Medulla oblongata (tissue), 1 donor: ENCODE data around the gene GIGYF2.

Source experiments
- DNase-seq: peaks from one replicate; pipeline ENCODE4 v3.0.0-alpha.2; 2015; ENCODE audit errors: extremely low spot score

The GIGYF2 gene

DNA sequence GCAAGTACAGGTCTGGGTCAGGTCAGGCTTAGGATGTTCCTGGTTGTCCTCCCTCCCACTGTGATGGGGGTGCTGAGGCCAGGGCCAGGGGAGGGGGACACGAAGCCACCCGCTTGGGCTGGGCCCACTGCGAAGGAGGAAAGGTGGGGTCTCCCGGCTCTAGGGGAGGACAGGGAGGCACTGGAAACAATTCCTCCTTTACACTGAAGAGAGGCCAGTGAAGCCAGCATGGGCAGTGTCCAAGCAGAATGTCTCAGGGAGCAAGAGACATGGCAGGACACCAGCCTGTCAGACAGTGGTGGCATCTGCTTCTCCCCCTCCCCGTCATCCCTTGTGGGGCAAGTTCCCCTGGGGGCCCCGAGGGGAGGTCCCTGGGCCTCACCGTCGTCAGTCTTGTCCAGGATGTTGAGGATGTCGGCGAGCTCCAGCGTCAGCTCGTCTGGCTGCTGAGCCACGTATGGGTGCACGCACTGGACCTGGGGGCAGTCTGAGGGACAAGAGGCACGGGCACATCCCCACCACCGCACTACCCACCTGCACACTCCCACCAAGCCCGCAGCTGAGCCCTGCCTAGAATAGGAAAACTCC lies 183.7 kb downstream of the GIGYF2 start:
- no peak for DNase-seq

GRCh38 chr2:232882085-232882484 lies 185.0 kb downstream of the GIGYF2 start:
- no peak for DNase-seq

GRCh38 chr2:232882505-232883115 lies 185.5 kb downstream of the GIGYF2 start:
- no peak for DNase-seq

GRCh38 chr2:232883116-232883721 lies 186.1 kb downstream of the GIGYF2 start:
- DNase-seq = no peak

DNA sequence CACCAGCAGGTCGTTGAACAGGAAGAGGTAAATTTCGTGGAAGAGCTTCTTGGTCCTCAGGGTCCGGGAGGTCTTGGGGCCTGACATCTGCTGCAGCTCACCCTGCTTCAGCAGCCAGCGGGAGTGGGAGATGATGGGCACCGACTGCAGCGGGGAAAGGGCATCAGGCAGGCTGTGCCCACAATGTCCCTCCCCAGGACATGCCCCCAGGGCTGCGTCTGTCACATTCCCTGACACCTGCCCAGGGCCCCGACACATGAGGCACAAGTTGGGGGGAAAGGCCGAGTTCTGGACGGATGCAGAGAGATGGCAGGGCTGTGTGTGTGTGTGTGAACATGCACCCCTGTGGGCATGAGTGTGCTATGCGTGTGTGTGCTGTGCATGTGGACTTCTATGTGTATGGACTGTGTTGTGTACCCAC lies 186.9 kb downstream of the GIGYF2 start:
- DNase-seq = no peak

- no peak for DNase-seq
Measured at GRCh38 chr2:232884549-232885263, 187.6 kb downstream of the GIGYF2 start.

DNA sequence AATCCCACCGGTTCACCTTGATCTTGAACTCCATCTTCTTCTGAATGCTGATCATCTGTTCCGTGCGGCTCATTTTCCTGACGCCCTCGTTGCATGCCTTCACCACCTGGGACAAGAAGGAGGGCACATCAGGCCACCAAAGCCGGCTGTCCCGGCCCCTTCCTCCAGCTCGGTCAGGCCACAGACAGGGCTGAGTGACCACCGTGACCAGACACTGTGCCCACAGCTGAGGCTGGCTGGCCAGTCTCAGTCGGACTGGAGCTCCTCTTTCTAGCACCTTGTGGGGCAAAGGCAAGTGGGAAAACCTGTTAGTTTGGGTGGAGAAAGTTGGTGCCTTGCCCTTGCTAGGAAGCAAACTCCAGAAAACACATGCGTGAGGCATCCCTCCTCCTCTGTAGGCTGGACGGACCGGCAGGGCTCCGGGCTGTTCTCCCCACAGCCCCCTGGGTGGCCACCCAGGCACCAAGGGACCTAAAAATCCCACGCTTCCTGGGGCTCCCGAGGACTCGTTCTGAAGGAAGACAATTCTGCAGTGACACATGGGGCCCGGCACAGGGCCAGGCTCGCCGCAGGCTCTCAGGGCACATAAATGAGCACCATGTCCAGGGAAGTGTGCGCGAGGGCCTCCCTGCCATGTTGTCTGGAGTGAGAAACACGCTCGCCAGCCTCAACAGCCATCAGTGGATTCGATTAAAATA lies 188.3 kb downstream of the GIGYF2 start:
- no peak for DNase-seq

DNA sequence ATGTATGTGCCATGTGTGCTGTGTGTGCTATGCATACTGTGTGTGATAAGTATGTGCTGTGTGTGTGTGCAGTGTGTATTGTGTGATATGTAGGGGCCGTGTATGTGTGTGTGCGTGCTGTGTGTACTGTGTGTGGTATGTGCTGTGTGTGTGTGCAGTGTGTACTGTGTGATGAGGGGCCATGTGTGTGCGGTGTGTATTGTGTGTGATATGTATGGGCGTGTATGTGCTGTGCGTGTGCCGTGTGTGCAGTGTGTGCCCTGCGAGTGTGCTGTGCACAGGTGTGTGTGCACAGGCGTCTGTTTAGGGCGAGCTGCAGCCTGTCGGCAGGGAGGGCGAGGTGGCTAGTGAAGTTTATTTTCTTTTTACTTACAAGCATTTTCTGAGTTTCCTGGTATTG lies 189.0 kb downstream of the GIGYF2 start:
- no peak for DNase-seq

DNA sequence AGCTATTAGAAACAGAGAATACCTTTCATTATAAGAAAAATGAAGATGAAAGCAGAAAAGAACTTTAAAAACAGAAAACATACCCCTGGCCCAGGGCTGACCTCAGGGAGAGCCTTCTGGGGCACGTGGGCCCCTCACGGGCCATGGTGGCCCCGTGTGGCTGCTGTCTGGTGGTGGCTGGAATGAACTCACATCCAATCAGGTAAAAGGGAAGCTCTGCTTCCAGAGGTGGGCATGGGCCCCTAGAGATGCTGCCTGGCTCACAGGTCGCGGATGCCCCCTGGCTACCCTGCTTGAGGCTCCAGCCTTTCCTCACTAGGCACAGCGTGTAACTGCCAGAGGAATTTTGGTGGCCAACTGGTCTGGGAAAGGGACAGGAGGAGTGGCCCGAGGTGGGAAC lies 189.5 kb downstream of the GIGYF2 start:
- no peak for DNase-seq

DNA sequence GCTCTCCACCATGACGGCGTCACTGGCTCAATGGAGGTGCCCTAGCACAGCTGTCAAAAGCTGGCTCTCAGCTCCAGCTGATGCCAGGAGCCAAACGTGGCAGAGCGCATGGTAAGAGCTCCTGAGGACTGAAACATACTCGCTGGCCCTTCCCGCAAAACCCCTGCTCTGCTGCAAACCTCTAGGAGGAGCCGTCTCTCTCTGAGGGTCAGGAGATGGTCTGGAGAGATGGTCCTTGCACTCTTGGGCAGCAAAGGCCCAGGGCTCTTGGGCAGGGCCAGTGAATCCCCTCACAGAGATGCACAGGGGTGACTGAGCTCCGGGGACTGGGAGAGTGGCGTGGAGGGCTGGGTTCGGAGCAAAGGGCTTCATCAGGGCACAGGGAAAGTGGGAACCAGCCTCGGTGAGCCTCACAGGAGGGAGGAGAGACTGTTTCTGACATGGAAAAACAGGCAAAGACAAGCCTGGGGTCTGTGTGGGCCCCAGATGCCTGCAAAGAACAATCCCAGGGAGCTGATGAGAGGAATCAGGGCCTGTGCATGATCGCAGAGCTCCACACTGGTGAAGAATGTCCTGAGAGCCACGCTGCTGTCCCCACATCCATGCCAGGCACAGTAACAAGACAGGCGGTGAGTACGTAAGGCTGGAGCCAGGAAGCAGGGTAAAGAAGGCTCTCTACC lies 190.2 kb downstream of the GIGYF2 start:
- DNase-seq = no peak

DNA sequence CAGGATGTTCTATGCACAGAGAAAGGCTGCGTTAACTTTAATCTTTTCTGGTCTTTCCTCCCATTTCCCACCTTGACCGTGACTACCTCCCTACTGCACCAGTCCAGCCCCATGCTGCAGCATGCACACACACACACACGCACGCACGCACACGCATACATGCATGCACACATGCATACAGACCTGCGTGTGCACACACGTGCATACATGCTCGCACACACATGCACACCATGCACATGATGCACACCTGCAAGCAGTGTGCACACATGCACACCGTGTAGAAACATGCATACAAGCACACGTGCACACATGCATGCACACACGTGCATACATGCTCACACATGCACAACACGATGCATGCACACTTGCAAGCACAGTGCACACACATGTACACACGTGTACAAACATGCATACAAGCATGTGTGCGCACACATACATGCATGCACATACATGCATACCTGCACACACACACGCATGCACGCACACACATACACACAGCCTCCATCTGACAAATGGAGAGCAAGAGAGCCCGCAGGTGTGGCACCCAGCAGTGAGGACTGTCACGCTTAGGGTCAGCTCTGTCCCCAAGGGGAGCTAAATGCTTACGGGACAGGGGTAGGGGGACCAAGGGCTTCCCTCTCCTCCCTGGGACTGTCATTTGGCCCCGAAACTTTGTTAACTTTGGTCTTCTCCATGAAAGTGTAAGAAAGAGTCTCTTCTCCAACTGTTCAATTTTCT lies 191.1 kb downstream of the GIGYF2 start:
- DNase-seq = no peak

DNA sequence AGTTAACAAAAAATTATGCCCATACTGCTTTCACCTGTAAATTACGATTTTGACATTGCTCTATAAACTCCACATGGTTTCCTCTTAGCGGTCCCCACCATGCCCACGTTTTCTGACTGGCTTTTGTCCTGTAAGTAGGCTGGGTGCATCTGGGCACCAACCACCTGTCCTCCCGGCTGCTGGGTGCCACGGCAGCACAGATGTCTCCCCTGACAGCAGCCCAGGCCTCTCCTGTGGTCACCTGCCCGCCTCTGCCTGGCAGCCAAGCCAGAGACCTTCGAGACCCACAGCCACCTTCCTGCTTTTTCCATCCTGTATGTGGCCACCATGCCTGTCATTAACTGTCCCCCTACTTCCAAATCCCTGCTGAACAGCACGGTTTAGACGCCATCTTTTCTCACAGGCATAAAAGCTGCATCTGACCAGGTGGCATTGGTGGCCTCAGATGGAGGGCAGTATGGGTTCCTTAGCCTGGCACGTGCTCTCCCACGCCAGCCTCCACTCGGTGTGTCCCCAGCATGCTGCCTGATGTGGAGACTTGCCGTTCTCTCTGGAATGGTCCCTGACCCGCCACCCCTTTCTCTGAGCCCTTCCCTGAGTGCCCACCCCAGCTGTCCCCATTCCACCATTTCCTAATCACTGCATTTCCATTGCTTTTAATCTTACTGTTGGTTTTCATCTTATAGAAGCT lies 191.9 kb downstream of the GIGYF2 start:
- DNase-seq = no peak

GRCh38 chr2:232889876-232890401 lies 192.8 kb downstream of the GIGYF2 start:
- DNase-seq = no peak

DNA sequence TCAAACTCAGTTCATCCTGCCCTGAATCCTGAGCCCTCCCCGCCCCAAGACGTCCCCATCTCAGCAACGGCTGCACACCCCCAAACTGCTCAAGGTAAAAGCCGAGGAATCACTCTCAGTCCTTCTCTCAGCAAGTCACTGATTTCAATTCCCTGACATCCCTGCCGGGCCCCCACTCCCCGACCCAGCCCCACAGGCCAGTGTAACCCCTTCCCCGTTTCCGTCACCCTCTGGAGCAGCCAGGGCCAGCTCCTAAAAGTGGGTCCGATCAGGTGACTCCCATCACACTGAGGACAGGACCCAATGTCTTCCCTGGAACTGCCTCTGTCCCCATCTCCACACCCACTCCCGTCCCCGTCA lies 193.4 kb downstream of the GIGYF2 start:
- DNase-seq = no peak

- DNase-seq = no peak
Measured at GRCh38 chr2:232890896-232891601, 193.9 kb downstream of the GIGYF2 start.

DNA sequence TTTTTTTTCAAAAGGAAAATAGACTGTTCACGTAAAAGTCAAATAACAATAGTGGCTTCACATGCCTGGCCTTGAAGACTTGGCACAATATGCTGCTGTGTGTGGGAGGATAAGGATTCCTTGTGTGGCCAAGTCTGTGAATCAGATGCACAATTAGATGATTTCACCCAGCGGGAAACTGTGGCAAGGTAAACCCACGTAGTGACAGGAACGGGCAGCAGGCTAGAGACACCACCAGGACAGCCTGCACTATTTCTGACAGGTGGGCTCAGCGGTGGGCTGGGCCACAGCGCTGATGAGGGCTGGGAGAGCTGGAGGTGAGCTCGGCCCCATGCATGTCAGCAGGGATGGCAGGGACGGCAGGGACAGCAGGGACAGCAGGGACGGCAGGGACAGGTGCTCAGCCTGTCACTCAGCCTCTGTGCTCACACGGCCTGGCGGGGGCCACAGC lies 194.5 kb downstream of the GIGYF2 start:
- no peak for DNase-seq

DNA sequence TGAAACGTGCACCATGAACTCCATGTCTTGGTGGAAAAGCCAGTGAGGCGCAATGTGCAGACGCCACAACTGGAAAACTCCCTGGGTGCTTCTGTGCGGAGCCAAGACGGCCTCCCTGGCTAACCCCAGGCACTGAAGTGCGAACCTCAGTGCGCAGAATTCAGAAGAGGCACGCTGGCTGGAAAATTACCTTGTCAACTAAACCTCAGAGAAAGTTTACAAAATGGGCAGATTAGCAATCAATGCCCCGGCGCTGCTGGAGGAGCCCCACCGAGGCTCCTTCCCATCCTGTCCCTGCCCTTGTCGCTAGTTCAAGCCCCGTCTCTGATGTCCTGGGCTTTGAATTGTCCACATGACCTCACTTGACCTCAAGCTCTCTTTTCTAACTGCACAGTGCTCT lies 195.1 kb downstream of the GIGYF2 start:
- no peak for DNase-seq

DNA sequence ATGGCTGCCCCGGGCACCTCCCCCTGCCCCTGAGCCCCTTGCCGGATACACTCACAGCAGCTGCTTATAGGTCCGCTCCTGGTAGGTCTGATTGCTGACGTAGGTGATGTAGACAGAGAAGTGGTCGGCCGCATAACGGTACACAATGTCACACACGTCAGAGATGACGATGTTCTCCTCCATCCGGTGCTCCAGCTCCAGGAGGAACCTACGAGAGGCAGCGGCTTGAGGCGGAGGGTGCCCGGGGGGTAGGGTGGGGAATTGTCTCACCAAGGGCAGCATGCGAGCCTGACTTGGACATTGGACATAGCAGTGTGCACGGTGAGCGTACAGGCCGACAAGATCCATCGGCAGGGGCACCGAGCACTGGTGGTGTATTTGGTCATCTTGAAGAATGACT lies 195.7 kb downstream of the GIGYF2 start:
- DNase-seq = no peak

GRCh38 chr2:232893834-232894233 lies 196.7 kb downstream of the GIGYF2 start:
- no peak for DNase-seq
